ENCODE measurements around the gene GPATCH4.

Gene GPATCH4

GRCh38 chr1:156560585-156561163 is 40.6 kb downstream of the GPATCH4 start:
- no peaks in the 10 kb centered on the region for H3K9me3 ChIP-seq (ENCODE audit: control extremely low read depth in 1 of 5, control insufficient read depth in 4 of 5, insufficient read depth in 2 of 5, low read depth in 1 of 5, low read length in 4 of 5)
- DNase-seq = no peak
- ChIA-PET POLR2A (no interaction called here), CTCF (interaction anchor here (0.6 kb wide), 1 partner anchor 73 kb away, joined by 3 read pairs; no protein-coding TSS in a partner anchor)
- H3K27ac ChIP-seq (ENCODE audit: insufficient read depth in 1 of 2, low read depth in 1 of 2, low read length in 2 of 2, poor library complexity in 1 of 2, severe bottlenecking in 2 of 2) = no peak overlapping the region
- WGBS (ENCODE audit: insufficient coverage) = 88% methylated on average over 4 of the region's 5 CpGs
- H3K4me3 ChIP-seq (ENCODE audit: control insufficient read depth in 1 of 7, extremely low read depth in 1 of 7, insufficient read depth in 4 of 7, low read depth in 2 of 7, low read length in 6 of 7) = no peak overlapping the region
- H3K27me3 ChIP-seq (replicated peaks in 2 of 5; ENCODE audit: control insufficient read depth in 4 of 5, insufficient read depth in 5 of 5, low read length in 4 of 5) = no peaks in the 10 kb centered on the region
- H3K36me3 ChIP-seq (ENCODE audit: control insufficient read depth in 4 of 4, insufficient read depth in 4 of 4, low read length in 3 of 4) = peaks cover 4 to 73% (median 44%) of the 10 kb centered on the region in 4 experiments
- no peaks in the 10 kb centered on the region for H3K4me1 ChIP-seq (ENCODE audit: control extremely low read depth in 1 of 4, control insufficient read depth in 4 of 4, insufficient read depth in 4 of 4, low read length in 3 of 4)

GRCh38 chr1:156559797-156560385 is 41.4 kb downstream of the GPATCH4 start:
- H3K4me3 ChIP-seq (ENCODE audit: control insufficient read depth in 1 of 7, extremely low read depth in 1 of 7, insufficient read depth in 4 of 7, low read depth in 2 of 7, low read length in 6 of 7) = no peak overlapping the region
- H3K27ac ChIP-seq (ENCODE audit: insufficient read depth in 1 of 2, low read depth in 1 of 2, low read length in 2 of 2, poor library complexity in 1 of 2, severe bottlenecking in 2 of 2) = no peak overlapping the region
- ChIA-PET POLR2A (no interaction called here), CTCF (interaction anchor here (0.8 to 1.4 kb wide), 4 partner anchors 10 to 67 kb away, joined by 3 to 9 read pairs (median 4); no protein-coding TSS in a partner anchor)
- no peaks in the 10 kb centered on the region for H3K4me1 ChIP-seq (ENCODE audit: control extremely low read depth in 1 of 4, control insufficient read depth in 4 of 4, insufficient read depth in 4 of 4, low read length in 3 of 4)
- no peaks in the 10 kb centered on the region for H3K27me3 ChIP-seq (replicated peaks in 2 of 5; ENCODE audit: control insufficient read depth in 4 of 5, insufficient read depth in 5 of 5, low read length in 4 of 5)
- H3K9me3 ChIP-seq (ENCODE audit: control extremely low read depth in 1 of 5, control insufficient read depth in 4 of 5, insufficient read depth in 2 of 5, low read depth in 1 of 5, low read length in 4 of 5) = no peaks in the 10 kb centered on the region
- H3K36me3 ChIP-seq (ENCODE audit: control insufficient read depth in 4 of 4, insufficient read depth in 4 of 4, low read length in 3 of 4) = peaks cover 4 to 67% (median 46%) of the 10 kb centered on the region in 4 experiments
- WGBS (ENCODE audit: insufficient coverage) = 50% methylated on average over 2 of the region's 5 CpGs
- DNase-seq = no peak

- WGBS (ENCODE audit: insufficient coverage) = 80% methylated on average over 5 of the region's 8 CpGs
- Histone ChIP-seq H3K4me1 (ENCODE audit: control extremely low read depth in 1 of 4, control insufficient read depth in 4 of 4, insufficient read depth in 4 of 4, low read length in 3 of 4) (no peaks in the 10 kb centered on the region), H3K27me3 (replicated peaks in 2 of 5; ENCODE audit: control insufficient read depth in 4 of 5, insufficient read depth in 5 of 5, low read length in 4 of 5) (no peaks in the 10 kb centered on the region), H3K9me3 (ENCODE audit: control extremely low read depth in 1 of 5, control insufficient read depth in 4 of 5, insufficient read depth in 2 of 5, low read depth in 1 of 5, low read length in 4 of 5) (no peaks in the 10 kb centered on the region), H3K36me3 (ENCODE audit: control insufficient read depth in 4 of 4, insufficient read depth in 4 of 4, low read length in 3 of 4) (peaks cover 4 to 64% (median 44%) of the 10 kb centered on the region in 4 experiments), H3K27ac (ENCODE audit: insufficient read depth in 1 of 2, low read depth in 1 of 2, low read length in 2 of 2, poor library complexity in 1 of 2, severe bottlenecking in 2 of 2) (no peak overlapping the region), H3K4me3 (ENCODE audit: control insufficient read depth in 1 of 7, extremely low read depth in 1 of 7, insufficient read depth in 4 of 7, low read depth in 2 of 7, low read length in 6 of 7) (no peak overlapping the region)
- CTCF ChIA-PET = interaction anchor here (0.8 to 1.4 kb wide), 5 partner anchors 9 to 68 kb away, joined by 3 to 9 read pairs (median 3); no protein-coding TSS in a partner anchor
- no peak for DNase-seq
- POLR2A ChIA-PET = no interaction called here
Measured at GRCh38 chr1:156559086-156559796, 42.0 kb downstream of the GPATCH4 start.

GRCh38 chr1:156556354-156556753 is 44.9 kb downstream of the GPATCH4 start:
- Histone ChIP-seq H3K36me3 (ENCODE audit: control insufficient read depth in 4 of 4, insufficient read depth in 4 of 4, low read length in 3 of 4) (peaks cover 9 to 46% (median 33%) of the 10 kb centered on the region in 4 experiments), H3K4me1 (ENCODE audit: control extremely low read depth in 1 of 4, control insufficient read depth in 4 of 4, insufficient read depth in 4 of 4, low read length in 3 of 4) (peaks cover 0 to 19% (median 5%) of the 10 kb centered on the region in 4 experiments), H3K9me3 (ENCODE audit: control extremely low read depth in 1 of 5, control insufficient read depth in 4 of 5, insufficient read depth in 2 of 5, low read depth in 1 of 5, low read length in 4 of 5) (no peaks in the 10 kb centered on the region), H3K27ac (ENCODE audit: insufficient read depth in 1 of 2, low read depth in 1 of 2, low read length in 2 of 2, poor library complexity in 1 of 2, severe bottlenecking in 2 of 2) (no peak overlapping the region), H3K27me3 (replicated peaks in 2 of 5; ENCODE audit: control insufficient read depth in 4 of 5, insufficient read depth in 5 of 5, low read length in 4 of 5) (no peaks in the 10 kb centered on the region), H3K4me3 (ENCODE audit: control insufficient read depth in 1 of 7, extremely low read depth in 1 of 7, insufficient read depth in 4 of 7, low read depth in 2 of 7, low read length in 6 of 7) (no peak overlapping the region)
- 85% methylated on average over 8 of the region's 9 CpGs for WGBS (ENCODE audit: insufficient coverage)
- no peak for DNase-seq
- CTCF ChIA-PET = interaction anchor here (1.0 to 2.0 kb wide), 7 partner anchors 12 to 98 kb away, joined by 3 to 8 read pairs (median 5); no protein-coding TSS in a partner anchor
- POLR2A ChIA-PET = no interaction called here

DNA sequence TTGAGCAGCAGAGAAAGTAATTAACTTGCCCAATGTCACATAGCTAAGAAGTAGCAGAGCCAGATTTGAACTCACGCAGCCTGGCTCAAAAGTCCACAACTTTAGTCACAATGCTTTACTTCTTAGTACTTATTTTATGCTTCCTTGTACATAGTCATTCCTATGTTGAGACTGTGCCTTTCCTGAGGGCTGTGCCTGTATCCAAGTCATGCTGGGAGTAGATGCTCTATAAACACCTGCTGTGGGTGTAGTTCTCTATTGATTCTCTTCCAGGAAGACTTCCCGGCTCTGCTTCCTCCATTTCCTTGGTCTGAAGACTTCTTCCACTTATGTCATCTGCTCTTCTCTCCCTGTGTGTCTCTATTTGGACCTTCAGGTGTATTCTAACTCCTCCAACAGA is 45.6 kb downstream of the GPATCH4 start:
- CTCF ChIA-PET = interaction anchor here (1.0 to 2.0 kb wide), 10 partner anchors 13 to 166 kb away, joined by 3 to 8 read pairs (median 4); no protein-coding TSS in a partner anchor
- Histone ChIP-seq H3K27me3 (replicated peaks in 2 of 5; ENCODE audit: control insufficient read depth in 4 of 5, insufficient read depth in 5 of 5, low read length in 4 of 5) (no peaks in the 10 kb centered on the region), H3K9me3 (ENCODE audit: control extremely low read depth in 1 of 5, control insufficient read depth in 4 of 5, insufficient read depth in 2 of 5, low read depth in 1 of 5, low read length in 4 of 5) (no peaks in the 10 kb centered on the region), H3K27ac (ENCODE audit: insufficient read depth in 1 of 2, low read depth in 1 of 2, low read length in 2 of 2, poor library complexity in 1 of 2, severe bottlenecking in 2 of 2) (no peak overlapping the region), H3K4me3 (ENCODE audit: control insufficient read depth in 1 of 7, extremely low read depth in 1 of 7, insufficient read depth in 4 of 7, low read depth in 2 of 7, low read length in 6 of 7) (no peak overlapping the region), H3K4me1 (ENCODE audit: control extremely low read depth in 1 of 4, control insufficient read depth in 4 of 4, insufficient read depth in 4 of 4, low read length in 3 of 4) (peaks cover 0 to 19% (median 5%) of the 10 kb centered on the region in 4 experiments), H3K36me3 (ENCODE audit: control insufficient read depth in 4 of 4, insufficient read depth in 4 of 4, low read length in 3 of 4) (peaks cover 9 to 47% (median 32%) of the 10 kb centered on the region in 4 experiments)
- DNase-seq = no peak
- 100% methylated on average over 1 of the region's 2 CpGs for WGBS (ENCODE audit: insufficient coverage)
- POLR2A ChIA-PET = no interaction called here

DNA sequence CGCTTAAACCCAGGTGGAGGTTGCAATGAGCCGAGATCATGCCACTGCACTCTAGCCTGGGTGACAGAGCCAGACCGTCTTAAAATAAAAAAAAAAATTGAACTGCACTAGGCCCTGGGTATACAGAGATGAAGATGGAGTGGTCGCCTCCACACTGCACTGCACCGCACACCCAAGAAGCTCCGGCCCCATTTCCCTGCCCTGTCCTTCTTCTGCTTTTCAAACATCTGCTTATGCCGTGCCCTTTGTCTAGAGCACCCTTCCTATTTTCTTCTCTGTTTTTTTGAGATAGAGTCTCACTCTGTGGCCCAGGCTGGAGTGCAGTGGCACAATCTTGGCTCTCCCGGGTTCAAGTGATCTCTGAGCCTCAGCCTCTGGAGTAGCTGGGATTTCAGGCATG is 46.3 kb downstream of the GPATCH4 start:
- 85% methylated on average over 7 of the region's 8 CpGs for WGBS (ENCODE audit: insufficient coverage)
- Histone ChIP-seq H3K9me3 (ENCODE audit: control extremely low read depth in 1 of 5, control insufficient read depth in 4 of 5, insufficient read depth in 2 of 5, low read depth in 1 of 5, low read length in 4 of 5) (no peaks in the 10 kb centered on the region), H3K4me3 (ENCODE audit: control insufficient read depth in 1 of 7, extremely low read depth in 1 of 7, insufficient read depth in 4 of 7, low read depth in 2 of 7, low read length in 6 of 7) (no peak overlapping the region), H3K27ac (ENCODE audit: insufficient read depth in 1 of 2, low read depth in 1 of 2, low read length in 2 of 2, poor library complexity in 1 of 2, severe bottlenecking in 2 of 2) (no peak overlapping the region), H3K36me3 (ENCODE audit: control insufficient read depth in 4 of 4, insufficient read depth in 4 of 4, low read length in 3 of 4) (peaks cover 8 to 48% (median 34%) of the 10 kb centered on the region in 4 experiments), H3K27me3 (replicated peaks in 2 of 5; ENCODE audit: control insufficient read depth in 4 of 5, insufficient read depth in 5 of 5, low read length in 4 of 5) (no peaks in the 10 kb centered on the region), H3K4me1 (ENCODE audit: control extremely low read depth in 1 of 4, control insufficient read depth in 4 of 4, insufficient read depth in 4 of 4, low read length in 3 of 4) (peaks cover 0 to 19% (median 5%) of the 10 kb centered on the region in 4 experiments)
- DNase-seq = no peak
- CTCF ChIA-PET = interaction anchor here (0.7 to 2.0 kb wide), 10 partner anchors 9 to 165 kb away, joined by 3 to 7 read pairs (median 4); partner anchors contain the start of gene MEF2D
- POLR2A ChIA-PET = interaction anchor here (0.6 kb wide), 1 partner anchor 12 kb away, joined by 3 read pairs; no protein-coding TSS in a partner anchor

Measured in common myeloid progenitor, CD34-positive (primary cell).